ENCODE measurements around the gene CCDC24.

Gene CCDC24

DNA sequence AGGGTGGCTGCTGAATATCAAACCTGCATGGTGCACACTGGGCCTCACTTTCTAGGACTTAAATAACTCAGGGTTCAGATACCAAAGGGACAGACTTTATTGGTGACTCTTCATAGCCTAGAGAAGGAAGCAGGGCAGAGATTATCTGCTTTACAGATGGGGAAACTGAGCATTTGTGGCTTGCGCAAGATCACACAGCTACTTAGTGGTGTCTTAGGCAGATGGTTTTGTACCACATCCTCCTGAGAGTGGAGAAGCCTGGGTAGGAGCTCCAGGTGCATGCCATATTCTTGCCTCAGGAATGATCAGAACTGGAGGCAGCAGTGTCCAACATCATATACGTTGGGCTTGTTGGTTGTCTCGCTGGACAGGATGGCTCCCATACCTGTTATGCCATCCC lies 28.4 kb upstream of the CCDC24 start:
- DNase-seq (ENCODE audit: low read depth in 3 of 3), result no peak

- DNase-seq (ENCODE audit: low read depth in 3 of 3), result no peak
Observed at GRCh38 chr1:43963890-43964289, 27.5 kb upstream of the CCDC24 start.

DNA sequence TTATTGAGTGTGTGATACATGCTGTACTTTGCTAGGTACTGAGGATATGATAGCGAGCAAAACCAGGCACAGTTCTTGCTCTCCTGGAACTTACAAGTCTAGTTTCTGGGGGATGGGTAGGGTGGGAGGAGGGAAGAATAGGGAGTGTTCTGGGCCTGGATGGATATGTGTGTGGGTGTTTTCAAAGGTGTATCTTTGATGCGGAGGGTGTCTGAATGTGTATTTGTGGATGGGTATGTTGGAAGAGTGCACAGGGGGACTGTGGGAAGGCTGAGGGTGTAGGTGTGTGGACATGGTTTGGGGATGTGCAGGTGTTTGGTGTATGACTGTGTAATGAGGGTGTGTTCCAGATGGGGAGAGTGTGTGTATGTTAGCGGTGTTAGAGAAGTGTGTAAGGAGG lies 26.1 kb upstream of the CCDC24 start:
- DNase-seq (ENCODE audit: low read depth in 3 of 3), result no peak

DNA sequence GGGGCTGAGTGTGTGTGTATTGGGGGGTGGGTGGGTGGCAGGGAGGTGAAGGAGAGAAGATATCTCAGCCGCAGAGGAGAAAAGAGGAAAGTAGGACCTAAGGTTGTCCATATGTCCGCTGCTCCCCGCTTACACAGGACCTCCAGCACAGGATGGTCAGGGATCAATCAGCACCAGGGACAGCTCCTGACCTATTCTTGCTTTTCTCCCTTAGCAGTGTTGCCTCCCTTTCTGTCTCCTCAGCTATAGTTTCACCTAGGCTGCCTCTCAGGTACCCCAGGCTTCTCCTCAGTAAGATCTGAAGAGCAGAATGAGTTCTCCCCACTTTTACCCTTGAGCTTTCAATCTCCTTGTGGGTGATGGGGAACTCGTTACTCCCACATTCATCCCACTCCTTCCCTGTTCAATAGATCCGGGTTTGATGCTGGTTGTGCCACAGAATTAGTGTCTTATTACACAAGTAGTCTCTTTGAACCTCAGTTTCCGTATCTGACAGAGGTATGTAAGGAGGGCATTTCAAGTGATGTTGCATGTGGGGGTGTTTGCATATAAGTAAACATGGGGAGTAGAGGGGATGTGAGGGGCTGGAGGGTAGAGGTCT lies 23.0 kb upstream of the CCDC24 start:
- no peak for DNase-seq (ENCODE audit: low read depth in 3 of 3)

- DNase-seq (ENCODE audit: low read depth in 3 of 3), result no peak
Observed at GRCh38 chr1:43969416-43969745, 22.0 kb upstream of the CCDC24 start.

DNA sequence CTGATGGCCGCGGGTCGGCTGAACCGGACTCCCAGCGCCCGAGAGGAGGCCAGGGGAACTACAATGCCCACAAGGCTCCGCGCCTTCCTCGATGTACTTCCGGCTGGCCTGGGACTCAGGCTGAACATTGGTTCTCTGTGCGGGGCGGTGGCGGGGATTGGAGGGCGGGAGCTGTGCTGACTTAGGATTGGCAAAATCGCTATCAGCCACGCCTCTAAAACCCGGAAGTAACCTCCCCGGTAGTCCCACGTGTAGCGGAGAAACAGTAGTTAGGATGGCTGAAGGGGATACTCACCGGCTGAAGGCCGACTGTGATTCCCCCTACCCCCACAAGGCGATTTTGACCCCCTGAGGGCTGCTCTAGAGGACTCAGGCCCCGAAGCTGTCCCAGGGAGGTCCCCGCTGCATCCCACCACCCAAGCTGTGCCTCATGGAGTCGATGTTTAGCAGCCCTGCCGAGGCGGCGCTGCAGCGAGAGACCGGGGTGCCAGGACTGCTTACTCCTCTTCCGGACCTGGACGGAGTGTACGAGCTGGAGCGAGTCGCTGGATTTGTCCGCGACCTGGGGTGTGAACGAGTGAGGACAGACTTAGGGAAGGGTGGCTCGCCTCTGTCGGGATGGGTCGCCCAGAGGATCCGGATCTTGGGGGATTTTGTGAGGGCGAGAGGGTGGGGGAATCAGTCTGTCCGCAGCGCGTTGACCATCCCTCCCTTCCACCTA lies 21.5 kb upstream of the CCDC24 start, which contains the start of gene DPH2:
Gene DPH2, plus strand, starts transcription at position 265 of the 721 bp plus-strand sequence. Its CDS starts 166 bp downstream, at position 431.
- peak; percentile 85 to 94 (median 93) for DNase-seq (ENCODE audit: low read depth in 3 of 3)

DNA sequence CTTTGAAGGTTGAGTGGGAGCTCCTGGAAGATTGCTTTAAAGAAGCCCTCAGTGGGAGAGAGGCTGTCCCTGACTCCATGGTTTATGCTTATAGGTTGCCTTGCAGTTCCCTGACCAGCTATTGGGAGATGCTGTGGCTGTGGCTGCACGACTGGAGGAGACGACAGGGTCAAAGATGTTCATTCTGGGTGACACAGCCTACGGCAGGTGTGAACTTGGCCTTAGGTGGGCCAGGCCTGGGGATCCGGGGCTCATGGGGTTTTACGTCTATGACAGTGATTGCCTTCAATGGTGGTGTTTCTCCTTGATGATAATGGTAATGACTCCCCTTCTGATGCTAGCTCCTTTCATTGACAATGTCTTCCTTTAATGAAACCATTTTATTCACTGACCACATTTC lies 20.9 kb upstream of the CCDC24 start:
- no peak for DNase-seq (ENCODE audit: low read depth in 3 of 3)

DNA sequence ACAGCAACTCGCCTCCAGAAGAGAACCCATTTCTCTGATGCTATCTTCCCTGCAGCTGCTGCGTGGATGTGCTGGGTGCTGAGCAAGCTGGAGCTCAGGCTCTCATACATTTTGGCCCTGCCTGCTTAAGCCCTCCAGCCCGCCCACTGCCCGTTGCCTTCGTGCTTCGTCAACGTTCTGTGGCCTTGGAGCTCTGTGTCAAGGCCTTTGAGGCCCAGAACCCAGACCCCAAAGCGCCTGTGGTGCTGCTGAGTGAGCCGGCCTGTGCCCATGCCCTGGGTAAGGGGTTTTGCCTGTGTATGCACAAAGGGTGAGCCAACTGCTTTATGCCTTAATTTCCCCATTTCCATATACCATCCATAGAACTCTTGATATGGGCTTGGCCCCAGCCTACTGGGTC lies 20.5 kb upstream of the CCDC24 start:
- DNase-seq (ENCODE audit: low read depth in 3 of 3), result no peak

- no peak for DNase-seq (ENCODE audit: low read depth in 3 of 3)
Observed at GRCh38 chr1:43971336-43971980, 19.9 kb upstream of the CCDC24 start.

GRCh38 chr1:43973981-43974442 lies 17.4 kb upstream of the CCDC24 start:
- DNase-seq (ENCODE audit: low read depth in 3 of 3), result no peak

- peak; percentile 88 to 94 (median 91) for DNase-seq (ENCODE audit: low read depth in 3 of 3)
Observed at GRCh38 chr1:43974443-43975248, 16.8 kb upstream of the CCDC24 start, which contains the start of gene ATP6V0B. Gene ATP6V0B, plus strand, starts transcription at chr1:43974960. Its CDS starts 81 bp downstream, at chr1:43975041.

GRCh38 chr1:43975249-43975961 lies 16.0 kb upstream of the CCDC24 start:
- peak in 1 of 3 experiments; percentile 14 for DNase-seq (ENCODE audit: low read depth in 3 of 3)

DNA sequence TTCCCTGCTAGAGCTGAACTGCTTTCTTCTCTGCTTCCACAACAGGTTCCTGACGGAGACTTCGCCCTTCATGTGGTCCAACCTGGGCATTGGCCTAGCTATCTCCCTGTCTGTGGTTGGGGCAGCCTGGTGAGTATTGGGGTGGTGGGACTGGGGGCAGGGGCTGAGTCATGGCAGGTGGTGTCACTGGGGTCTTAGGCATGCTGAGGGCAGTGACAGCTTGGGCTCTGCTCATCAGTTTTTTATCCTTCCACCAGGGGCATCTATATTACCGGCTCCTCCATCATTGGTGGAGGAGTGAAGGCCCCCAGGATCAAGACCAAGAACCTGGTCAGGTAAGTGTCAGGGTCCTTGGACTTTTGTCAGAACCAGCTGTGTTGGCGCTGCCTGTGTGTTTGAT lies 15.4 kb upstream of the CCDC24 start:
- DNase-seq (ENCODE audit: low read depth in 3 of 3), result no peak

DNA sequence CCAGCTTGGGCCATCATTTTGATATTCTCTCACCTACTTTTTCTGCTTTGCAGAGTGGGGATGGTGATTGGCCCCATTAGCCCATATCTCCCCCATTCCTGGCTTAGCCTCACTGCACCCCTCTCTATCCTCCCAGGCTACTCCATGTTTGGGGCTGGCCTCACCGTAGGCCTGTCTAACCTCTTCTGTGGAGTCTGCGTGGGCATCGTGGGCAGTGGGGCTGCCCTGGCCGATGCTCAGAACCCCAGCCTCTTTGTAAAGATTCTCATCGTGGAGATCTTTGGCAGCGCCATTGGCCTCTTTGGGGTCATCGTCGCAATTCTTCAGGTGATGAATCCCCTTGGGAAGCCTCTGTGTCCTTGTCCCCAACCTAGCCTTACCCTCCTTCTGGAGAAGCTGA lies 14.5 kb upstream of the CCDC24 start:
- no peak for DNase-seq (ENCODE audit: low read depth in 3 of 3)

- no peak for DNase-seq (ENCODE audit: low read depth in 3 of 3)
Observed at GRCh38 chr1:43977376-43978263, 13.8 kb upstream of the CCDC24 start.

DNA sequence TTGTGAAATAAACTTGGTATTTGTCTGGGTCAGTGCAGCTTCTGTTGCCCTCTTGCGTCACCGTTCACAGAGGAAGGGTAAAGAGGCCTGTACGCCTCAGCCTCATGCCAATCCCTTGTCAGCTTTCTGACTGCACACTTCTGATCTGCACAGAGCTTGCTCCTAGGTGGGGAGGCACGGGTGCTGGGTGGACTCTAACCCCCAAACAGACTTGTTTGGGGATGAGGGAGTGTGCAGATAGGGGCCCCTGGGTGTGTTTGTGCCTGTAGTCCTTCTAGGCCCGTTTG lies 13.2 kb upstream of the CCDC24 start:
- DNase-seq (ENCODE audit: low read depth in 3 of 3), result no peak

DNA sequence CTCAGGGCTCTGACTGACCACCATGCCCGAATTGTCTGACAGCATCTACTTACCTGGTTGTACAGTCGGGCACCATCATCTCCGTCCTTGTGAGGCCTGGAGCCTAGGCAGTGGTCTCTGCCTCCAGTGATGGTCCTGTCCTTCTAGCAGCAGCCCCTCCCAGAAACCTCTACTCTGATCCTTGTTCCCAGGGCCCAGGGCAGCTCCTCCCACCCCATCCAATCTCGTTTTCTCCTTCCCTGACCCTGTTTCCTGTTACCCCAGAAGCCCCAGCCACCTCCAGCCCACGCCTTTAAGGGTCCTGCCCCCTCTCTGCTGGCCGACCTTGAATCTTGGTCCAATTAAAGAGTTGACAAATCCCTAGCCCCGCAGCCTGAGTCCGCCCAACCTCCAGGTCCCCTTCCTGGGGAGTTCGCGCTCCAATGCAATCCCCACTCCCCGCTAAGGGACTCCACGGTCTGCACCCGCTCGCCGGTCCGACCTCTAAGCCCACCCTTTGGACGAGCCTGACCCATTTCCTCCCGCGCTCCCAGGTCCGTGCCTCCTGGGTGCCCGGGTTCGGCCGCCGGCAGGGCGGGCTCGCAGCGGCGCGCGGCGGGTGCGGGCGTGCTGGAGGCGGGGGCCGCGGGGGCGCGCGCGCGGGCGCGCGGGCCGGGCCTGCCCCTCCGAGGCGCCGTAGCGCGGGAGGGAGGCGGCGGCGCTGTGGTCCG lies 12.7 kb upstream of the CCDC24 start, which contains the start of gene B4GALT2:
Gene B4GALT2, plus strand, starts transcription at position 660 of the 710 bp plus-strand sequence. CDS start 1,951 bp downstream, outside the sequence.
- peak in 1 of 3 experiments; percentile 31 for DNase-seq (ENCODE audit: low read depth in 3 of 3)

DNA sequence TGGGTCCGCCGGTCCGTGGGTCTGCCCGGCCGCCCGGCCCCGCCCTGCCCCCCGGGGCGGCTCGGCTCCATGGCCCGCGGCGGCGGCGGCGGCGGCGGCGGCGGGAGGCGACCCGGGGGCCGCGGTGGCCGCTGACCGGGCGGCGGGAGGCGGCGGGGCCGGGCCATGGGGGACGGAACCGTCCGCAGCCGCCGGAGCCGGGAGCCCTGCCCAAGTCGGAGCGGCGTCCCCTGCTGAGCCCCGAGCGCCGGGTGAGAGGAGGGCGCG lies 12.2 kb upstream of the CCDC24 start:
- DNase-seq (ENCODE audit: low read depth in 3 of 3), result no peak

DNA sequence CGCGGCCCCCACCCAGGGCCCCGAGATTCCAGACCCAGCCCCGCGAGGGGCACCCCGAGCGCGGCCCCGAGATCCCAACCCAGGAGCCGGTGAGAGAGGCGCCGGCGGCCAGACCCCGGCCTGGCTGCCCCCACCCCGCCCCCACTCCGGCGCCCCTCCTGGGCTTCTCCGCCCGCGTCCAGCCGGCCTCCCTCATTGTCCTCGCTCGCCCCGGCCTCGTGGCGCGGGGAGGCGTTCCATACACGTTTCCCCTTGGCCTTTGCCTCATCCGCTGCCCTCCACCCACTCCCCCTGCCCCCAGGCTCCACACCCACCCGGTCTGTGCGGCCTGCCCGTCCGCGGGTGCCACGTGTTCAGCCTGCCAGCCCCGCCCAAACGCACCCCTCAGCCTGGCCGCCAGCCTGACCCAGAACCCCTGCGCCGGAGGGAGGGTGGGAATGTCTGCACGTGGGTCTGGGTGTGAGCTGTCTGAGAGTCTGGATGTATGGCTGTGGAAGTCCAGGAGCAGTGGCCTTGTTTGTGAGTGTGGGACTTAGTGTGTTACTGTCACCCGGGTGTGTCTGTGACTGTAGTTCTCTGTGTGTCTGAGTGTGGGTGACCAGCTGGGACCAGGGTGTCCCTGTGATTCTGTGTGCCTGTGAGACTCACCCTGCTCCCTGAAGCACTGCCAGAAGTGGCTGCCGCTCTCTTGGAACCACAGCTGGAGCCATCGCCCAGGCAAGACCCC lies 11.7 kb upstream of the CCDC24 start:
- no peak for DNase-seq (ENCODE audit: low read depth in 3 of 3)
